Caco-2 (cell line): ENCODE data around the gene ZBTB3. TPM values are rescaled to one million over a fixed set of nuclear protein-coding genes. Genes with fewer than 3 reads are reported as not detected.

ENCODE experiments used
- BruUV-seq: library from RNA; stranded (reverse); fragments of 400-500 nt; replicated peaks from 2 replicates; lab custom pipeline; 2021; lab: Mats Ljungman, UMichigan
- CTCF ChIA-PET: fragments of 300-600 bp; sonication (Branson Sonifier 250); formaldehyde crosslinking; loops from one replicate; lab custom pipeline; 2022; ENCODE audit warnings: antibody characterized with exemption; lab: Charles Lee
- POLR2A ChIA-PET: fragments of 300-600 bp; sonication (Branson Sonifier 250); formaldehyde crosslinking; loops from one replicate; lab custom pipeline; 2022; ENCODE audit warnings: antibody characterized with exemption; lab: Charles Lee
- DNase-seq, 2 experiments: peaks; one replicate each; pipeline versions ENCODE4 v3.0.0 to v3.0.0-alpha.2; 2020 to 2022
- H3K27me3 ChIP-seq: replicated peaks from 2 replicates; pipeline ENCODE4 v1.6.0; 2011; ENCODE audit warnings: low read length; ENCODE audit not compliant: control insufficient read depth, insufficient read depth
- H3K36me3 ChIP-seq: 2 replicates; pipeline ENCODE4 v1.5.1; 2011; ENCODE audit warnings: low read length; ENCODE audit not compliant: control insufficient read depth, insufficient read depth
- H3K4me1 ChIP-seq: fragments of 250-450 bp; sonication (Bioruptor Pico); 2 replicates; pipeline ENCODE4 v1.5.1; 2020; ENCODE audit warnings: mild to moderate bottlenecking
- H3K4me3 ChIP-seq: 2 replicates; pipeline ENCODE4 v1.5.1; 2011; ENCODE audit warnings: low read depth, mild to moderate bottlenecking, control low read depth, low read length
- H3K9me3 ChIP-seq: fragments of 250-450 bp; sonication (Bioruptor Pico); 2 replicates; pipeline ENCODE4 v1.5.1; 2020; ENCODE audit warnings: mild to moderate bottlenecking, moderate library complexity
- H3K27ac Mint-ChIP-seq: one replicate; pipeline ENCODE4 v1.8.0; 2022; ENCODE audit warnings: mixed read lengths; ENCODE audit not compliant: unreplicated experiment
- H3K27me3 Mint-ChIP-seq: one replicate; pipeline ENCODE4 v1.8.0; 2022; ENCODE audit warnings: mixed read lengths; ENCODE audit not compliant: insufficient read depth, unreplicated experiment
- H3K36me3 Mint-ChIP-seq: one replicate; pipeline ENCODE4 v1.8.0; 2022; ENCODE audit warnings: mild to moderate bottlenecking, mixed read lengths; ENCODE audit not compliant: insufficient read depth, unreplicated experiment
- H3K4me1 Mint-ChIP-seq: one replicate; pipeline ENCODE4 v1.8.0; 2022; ENCODE audit warnings: low read depth, mixed read lengths; ENCODE audit not compliant: unreplicated experiment
- H3K4me3 Mint-ChIP-seq: one replicate; pipeline ENCODE4 v1.8.0; 2022; ENCODE audit warnings: mild to moderate bottlenecking, moderate library complexity, mixed read lengths; ENCODE audit not compliant: unreplicated experiment
- H3K9me3 Mint-ChIP-seq: one replicate; pipeline ENCODE4 v1.8.0; 2022; ENCODE audit warnings: mixed read lengths; ENCODE audit not compliant: unreplicated experiment
- intact Hi-C: fragments of 100-400 bp; cut with micrococcal nuclease; formaldehyde crosslinking; loops from one replicate; pipeline ENCODE4 v1.10.0; 2022; ENCODE audit not compliant: unreplicated experiment
- total RNA-seq: library from RNA; stranded (reverse); gene quantifications from 2 replicates; pipeline ENCODE4 v1.2.3, GENCODE V29; 2022
- TF ChIP-seq, protein P1 (sequence below), 2 experiments: fragments of 200-600 bp in 1 of 2; IDR thresholded peaks; 1 replicate in 1 of 2; 2 replicates in 1 of 2; pipeline versions ENCODE4 v1.5.1 to v1.8.0; 2011 to 2022; ENCODE audit warnings: antibody characterized with exemption in 1 of 2, control low read depth in 1 of 2, inconsistent platforms in 1 of 2, low read depth in 1 of 2, low read length in 1 of 2, mild to moderate bottlenecking in 1 of 2, moderate library complexity in 1 of 2; ENCODE audit not compliant: insufficient read depth in 1 of 2, severe bottlenecking in 1 of 2, unreplicated experiment in 1 of 2

ZBTB3 gene
- total RNA-seq, 1 experiment from 2014 or later: 8.2 TPM

DNA sequence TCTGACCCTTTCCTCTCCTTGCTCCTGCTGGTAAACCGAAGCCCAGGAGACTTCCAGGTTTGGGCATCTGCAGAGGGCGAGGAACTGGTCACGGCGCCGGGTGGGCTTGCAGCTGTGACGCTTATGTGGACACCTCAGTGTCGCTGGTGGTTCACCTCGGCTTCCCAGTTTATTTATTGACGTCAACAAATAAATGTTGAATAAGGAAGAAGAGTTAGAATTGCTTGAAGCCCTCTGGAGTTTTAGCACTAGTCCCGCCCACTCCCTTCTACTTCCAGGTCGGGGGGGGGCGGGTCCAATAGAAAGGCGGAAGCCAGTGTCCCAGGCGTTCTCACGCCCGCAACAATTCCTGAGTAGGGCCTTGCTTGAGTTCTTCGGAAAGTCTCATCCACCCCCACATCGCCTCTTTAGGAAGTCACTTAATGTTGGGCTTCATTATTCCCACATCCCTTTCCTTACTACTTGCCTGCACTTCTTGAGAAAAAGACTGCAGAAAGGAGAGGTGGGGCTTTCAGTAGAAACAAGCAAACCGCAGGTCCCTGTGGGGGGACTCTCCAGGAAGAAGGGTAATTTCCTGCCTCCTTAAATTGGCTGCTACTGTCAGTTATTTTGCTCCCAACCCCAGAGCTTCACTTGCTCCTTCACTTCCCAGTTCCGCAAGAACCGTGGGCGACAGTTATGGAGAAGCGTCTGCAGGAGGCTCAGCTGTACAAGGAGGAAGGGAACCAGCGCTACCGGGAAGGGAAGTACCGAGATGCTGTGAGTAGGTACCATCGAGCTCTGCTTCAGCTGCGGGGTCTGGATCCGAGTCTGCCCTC lies 25.6 kb downstream of the ZBTB3 start, which contains the start of gene TTC9C:
Gene TTC9C (plus strand): TSS at position 316 of the 818 bp plus-strand sequence. CDS start 363 bp downstream, at position 679.
- peaks cover 23% of the 10 kb centered on the region for H3K4me1 Mint-ChIP-seq
- Histone ChIP-seq H3K4me1 (peaks cover 17% of the 10 kb centered on the region), H3K27me3 (no peaks in the 10 kb centered on the region), H3K9me3 (no peaks in the 10 kb centered on the region), H3K36me3 (no peaks in the 10 kb centered on the region), H3K4me3 (peak within 1 kb of the TSS; percentile 94)
- no peaks in the 10 kb centered on the region for H3K9me3 Mint-ChIP-seq
- CTCF ChIA-PET: interaction anchor here (0.6 to 4.0 kb wide), 5 partner anchors 25 to 247 kb away, joined by 3 to 21 read pairs (median 4); partner anchors contain the start of genes EEF1G, TMEM179B and ZBTB3
- POLR2A ChIA-PET: interaction anchor here (0.6 to 4.8 kb wide), 18 partner anchors 15 to 161 kb away, joined by 3 to 71 read pairs (median 12); partner anchors contain the start of genes C11orf98, CSKMT, INTS5 and LBHD1
- peak within 1 kb of the TSS; percentile 99 for H3K4me3 Mint-ChIP-seq
- peak; percentile 86 to 87 for DNase-seq
- intact Hi-C loops: loop anchor here (2.0 to 10.0 kb wide), 4 partner anchors 24 to 126 kb away; partner anchors contain the start of genes TAF6L and TMEM179B
- TSS peak; percentile 70 for BruUV-seq
- TF ChIP-seq, protein P1, sequence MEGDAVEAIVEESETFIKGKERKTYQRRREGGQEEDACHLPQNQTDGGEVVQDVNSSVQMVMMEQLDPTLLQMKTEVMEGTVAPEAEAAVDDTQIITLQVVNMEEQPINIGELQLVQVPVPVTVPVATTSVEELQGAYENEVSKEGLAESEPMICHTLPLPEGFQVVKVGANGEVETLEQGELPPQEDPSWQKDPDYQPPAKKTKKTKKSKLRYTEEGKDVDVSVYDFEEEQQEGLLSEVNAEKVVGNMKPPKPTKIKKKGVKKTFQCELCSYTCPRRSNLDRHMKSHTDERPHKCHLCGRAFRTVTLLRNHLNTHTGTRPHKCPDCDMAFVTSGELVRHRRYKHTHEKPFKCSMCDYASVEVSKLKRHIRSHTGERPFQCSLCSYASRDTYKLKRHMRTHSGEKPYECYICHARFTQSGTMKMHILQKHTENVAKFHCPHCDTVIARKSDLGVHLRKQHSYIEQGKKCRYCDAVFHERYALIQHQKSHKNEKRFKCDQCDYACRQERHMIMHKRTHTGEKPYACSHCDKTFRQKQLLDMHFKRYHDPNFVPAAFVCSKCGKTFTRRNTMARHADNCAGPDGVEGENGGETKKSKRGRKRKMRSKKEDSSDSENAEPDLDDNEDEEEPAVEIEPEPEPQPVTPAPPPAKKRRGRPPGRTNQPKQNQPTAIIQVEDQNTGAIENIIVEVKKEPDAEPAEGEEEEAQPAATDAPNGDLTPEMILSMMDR (IDR thresholded peaks at IDR 0.05; ENCODE audit: insufficient read depth in 1 of 2, low read depth in 1 of 2, low read length in 1 of 2, severe bottlenecking in 1 of 2, unreplicated experiment in 1 of 2): no peak
- H3K27ac Mint-ChIP-seq: peak within 1 kb of the TSS; percentile 98
- H3K36me3 Mint-ChIP-seq: peaks cover 87% of the 10 kb centered on the region
- H3K27me3 Mint-ChIP-seq: no peaks in the 10 kb centered on the region

DNA sequence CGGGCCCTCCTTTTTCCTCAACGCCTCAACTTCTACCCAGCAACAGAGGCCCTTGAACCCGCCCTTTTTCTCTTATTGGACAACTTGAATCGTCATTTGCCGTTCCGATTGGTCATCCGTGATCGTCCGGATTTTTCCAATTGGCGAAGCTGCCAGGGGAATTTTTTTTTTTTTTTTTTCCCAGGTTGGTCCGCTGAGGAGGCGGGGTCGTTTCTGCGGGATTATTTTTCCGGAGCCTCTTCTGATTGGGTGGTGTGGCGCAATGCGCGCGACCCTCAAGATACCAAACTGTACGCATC lies 26.1 kb downstream of the ZBTB3 start:
- H3K36me3 Mint-ChIP-seq: peaks cover 87% of the 10 kb centered on the region
- POLR2A ChIA-PET: interaction anchor here (0.6 to 4.8 kb wide), 27 partner anchors 8 to 1211 kb away, joined by 3 to 71 read pairs (median 8); partner anchors contain the start of genes B3GAT3, BSCL2, C11orf98 and CSKMT

More for the DNA sequence above, 26.1 kb downstream of the ZBTB3 start:
- Mint-ChIP-seq H3K4me3 (peak overlapping the region; percentile 99), H3K27me3 (no peaks in the 10 kb centered on the region), H3K4me1 (peaks cover 24% of the 10 kb centered on the region), H3K9me3 (no peaks in the 10 kb centered on the region), H3K27ac (peak overlapping the region; percentile 98)
- Histone ChIP-seq H3K4me3 (peak overlapping the region; percentile 94), H3K4me1 (peaks cover 17% of the 10 kb centered on the region), H3K9me3 (no peaks in the 10 kb centered on the region), H3K27me3 (no peaks in the 10 kb centered on the region), H3K36me3 (no peaks in the 10 kb centered on the region)
- intact Hi-C loops: loop anchor here (2.0 to 10.0 kb wide), 5 partner anchors 15 to 127 kb away; partner anchors contain the start of genes TAF6L and TMEM179B
- BruUV-seq: no TSS peak
- peak; percentile 94 to 97 for DNase-seq
- TF ChIP-seq, protein P1 (IDR thresholded peaks at IDR 0.05; ENCODE audit: insufficient read depth in 1 of 2, low read depth in 1 of 2, low read length in 1 of 2, severe bottlenecking in 1 of 2, unreplicated experiment in 1 of 2): no peak
- CTCF ChIA-PET: interaction anchor here (0.6 to 4.0 kb wide), 7 partner anchors 21 to 154 kb away, joined by 3 to 21 read pairs (median 4); partner anchors contain the start of genes EEF1G, POLR2G, TMEM179B and ZBTB3
